ES-I3 (cell line): ENCODE data around the gene HOMER2.
"Not testable (repeated sequence)": the region's sequence is repeated elsewhere in the genome, so short reads cannot be mapped to it uniquely, and the experiment has no call there.

Experiments used
- H3K36me3 ChIP-seq: 2 replicates; pipeline ENCODE4 v1.6.1; 2013; ENCODE audit warnings: mild to moderate bottlenecking, low read length, control low read depth, moderate library complexity; ENCODE audit not compliant: insufficient read depth
- H3K4me1 ChIP-seq: 2 replicates; pipeline ENCODE4 v1.6.1; 2013; ENCODE audit warnings: mild to moderate bottlenecking, control low read depth, low read length; ENCODE audit not compliant: insufficient read depth
- H3K9ac ChIP-seq: 2 replicates; pipeline ENCODE4 v1.6.1; 2013; ENCODE audit warnings: low read depth, mild to moderate bottlenecking, low read length, moderate library complexity
- H3K9me3 ChIP-seq: 2 replicates; pipeline ENCODE4 v1.6.1; 2013; ENCODE audit warnings: mild to moderate bottlenecking, low read length, moderate library complexity; ENCODE audit not compliant: control insufficient read depth, insufficient read depth

Gene HOMER2

DNA sequence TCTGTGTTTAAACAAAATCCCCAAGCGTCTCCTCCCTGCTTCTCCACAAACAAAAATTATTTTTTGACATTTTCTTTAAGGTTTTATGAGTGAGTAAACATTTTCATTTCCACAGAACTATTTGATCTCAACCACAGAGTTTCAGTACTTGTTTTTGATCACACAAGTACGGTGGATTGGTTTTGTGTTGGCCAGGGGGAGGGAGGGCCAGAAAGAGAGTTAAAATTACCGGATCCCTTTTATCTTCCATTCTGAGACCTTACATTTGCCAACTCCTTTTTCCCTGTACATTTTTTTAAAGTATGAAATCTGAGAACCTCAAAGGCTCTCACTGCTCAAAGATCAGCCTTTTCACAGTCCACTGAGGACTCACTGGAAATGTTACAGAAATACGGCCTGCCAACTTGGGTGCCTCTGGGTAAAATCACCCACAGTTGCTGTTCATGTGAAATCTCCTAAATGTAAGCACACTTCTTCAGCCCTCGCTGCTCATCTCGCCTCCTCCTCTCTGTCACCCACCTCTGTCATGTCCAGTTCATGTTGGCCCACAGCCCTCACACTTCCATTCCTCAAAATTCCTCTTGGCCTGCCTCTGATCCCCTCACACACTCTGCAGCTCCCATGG is 1.7 kb downstream of the HOMER2 start:
- no peaks in the 10 kb centered on the region for H3K36me3 ChIP-seq
- H3K9me3 ChIP-seq, result no peaks in the 10 kb centered on the region
- H3K9ac ChIP-seq, result no peak overlapping the region
- H3K4me1 ChIP-seq, result no peaks in the 10 kb centered on the region

DNA sequence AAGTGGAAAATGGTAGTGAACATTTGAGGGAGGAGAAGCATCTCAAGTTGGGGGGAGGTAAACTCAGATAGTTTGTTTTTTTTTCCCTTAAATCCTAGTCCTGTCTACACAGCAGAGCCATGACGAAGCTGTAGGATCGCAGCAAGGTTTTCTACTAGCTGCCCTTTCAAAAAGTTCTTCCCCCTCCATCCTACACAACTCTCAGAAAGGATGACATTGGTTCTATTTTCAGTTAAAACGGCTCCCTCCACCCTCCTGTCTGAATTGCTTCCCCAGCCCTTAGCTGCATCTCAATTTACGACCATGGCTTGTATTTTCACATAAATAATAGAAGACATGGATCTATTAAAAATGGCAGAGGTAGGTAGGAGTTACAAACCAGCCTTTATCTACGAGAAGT is 2.2 kb downstream of the HOMER2 start:
- no peak overlapping the region for H3K9ac ChIP-seq
- H3K9me3 ChIP-seq, result no peaks in the 10 kb centered on the region
- H3K36me3 ChIP-seq, result no peaks in the 10 kb centered on the region
- H3K4me1 ChIP-seq, result no peaks in the 10 kb centered on the region

DNA sequence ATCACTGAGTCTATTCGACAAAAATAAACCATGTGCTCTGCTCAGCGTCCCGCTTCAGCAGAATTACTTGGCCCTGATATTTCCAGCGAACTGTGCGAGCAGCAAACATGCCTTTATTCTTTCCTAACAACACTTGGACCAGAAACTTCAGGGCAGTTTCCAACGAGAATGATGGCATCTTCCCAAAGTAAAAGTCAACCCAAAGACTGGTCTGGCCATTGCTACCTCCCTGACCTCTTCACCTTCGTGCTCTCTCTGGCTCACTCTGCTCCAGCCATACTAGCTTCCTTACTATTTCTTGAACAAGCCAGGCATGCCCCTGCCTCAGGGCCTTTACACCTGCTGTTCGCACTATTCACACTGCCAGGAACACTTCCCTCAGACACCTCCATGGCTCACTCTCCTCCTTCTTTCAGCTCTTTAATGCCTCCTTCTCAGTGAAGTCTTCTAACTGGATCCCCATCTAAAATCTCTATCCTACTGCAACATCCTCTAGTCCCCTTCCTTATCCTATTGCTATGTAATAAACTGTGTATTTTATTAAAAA is 6.3 kb downstream of the HOMER2 start:
- peaks cover 12% of the 10 kb centered on the region for H3K4me1 ChIP-seq
- H3K9me3 ChIP-seq, result no peaks in the 10 kb centered on the region
- no peaks in the 10 kb centered on the region for H3K36me3 ChIP-seq
- H3K9ac ChIP-seq, result no peak overlapping the region

DNA sequence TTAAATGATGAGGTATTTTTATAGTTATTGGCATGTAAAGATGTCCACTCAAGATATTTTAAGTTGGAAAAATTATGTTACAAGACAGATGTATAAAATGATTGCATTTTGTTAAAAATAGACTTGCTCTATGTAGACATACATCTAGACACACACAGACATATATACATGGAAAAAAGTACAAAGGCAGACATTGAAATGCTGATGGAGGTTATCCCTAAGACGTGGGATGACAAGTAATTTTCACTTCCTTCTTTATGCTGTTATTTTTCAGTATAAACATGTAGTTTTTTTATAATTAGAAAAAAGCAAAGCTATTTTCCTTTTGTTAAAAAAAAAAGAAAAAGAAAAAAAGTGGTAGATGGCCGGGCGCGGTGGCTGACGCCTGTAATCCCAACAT is 7.2 kb downstream of the HOMER2 start:
- Histone ChIP-seq H3K36me3 (no peaks in the 10 kb centered on the region), H3K9me3 (no peaks in the 10 kb centered on the region), H3K4me1 (peaks cover 12% of the 10 kb centered on the region), H3K9ac (no peak overlapping the region)

DNA sequence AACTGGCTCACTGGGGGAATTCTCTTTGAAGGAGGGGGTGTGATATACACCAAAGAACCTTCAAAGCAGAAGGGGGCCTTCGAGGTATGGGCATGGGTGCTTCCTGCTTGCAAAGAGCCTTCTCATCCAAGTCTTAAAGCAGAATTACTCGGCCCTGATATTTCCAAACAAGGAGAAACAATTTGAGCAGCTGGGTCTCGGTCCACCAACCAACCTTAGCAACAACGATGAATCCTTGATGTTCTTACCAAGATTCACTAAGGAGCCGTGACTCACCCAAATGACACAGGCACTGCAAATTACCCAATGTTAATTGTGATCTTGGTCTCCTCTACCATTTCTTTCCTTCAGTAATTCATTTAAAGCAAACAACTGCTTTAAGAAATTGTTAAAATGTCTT is 7.7 kb downstream of the HOMER2 start:
- Histone ChIP-seq H3K9ac (no peak overlapping the region), H3K36me3 (no peaks in the 10 kb centered on the region), H3K9me3 (no peaks in the 10 kb centered on the region), H3K4me1 (peaks cover 12% of the 10 kb centered on the region)

DNA sequence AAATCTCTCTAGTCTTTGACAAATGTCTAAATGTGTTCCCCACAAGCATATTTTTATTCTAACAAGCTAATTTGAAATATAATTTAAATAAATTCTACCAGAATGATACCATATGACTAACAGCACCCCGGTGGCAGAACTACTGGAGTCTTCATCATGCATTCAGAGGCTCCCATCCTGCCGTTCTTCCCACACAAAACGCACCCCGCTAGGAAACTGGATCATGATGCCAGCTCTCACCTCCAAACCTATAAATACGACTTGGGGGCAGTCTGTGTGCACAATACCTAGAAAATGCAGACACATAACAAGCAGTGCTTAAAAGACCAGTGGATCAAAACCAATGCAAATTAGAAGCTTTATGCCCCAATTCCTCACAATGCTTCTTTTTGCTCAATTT is 8.5 kb downstream of the HOMER2 start:
- Histone ChIP-seq H3K36me3 (no peaks in the 10 kb centered on the region), H3K9me3 (no peaks in the 10 kb centered on the region), H3K4me1 (peaks cover 12% of the 10 kb centered on the region), H3K9ac (no peak overlapping the region)

DNA sequence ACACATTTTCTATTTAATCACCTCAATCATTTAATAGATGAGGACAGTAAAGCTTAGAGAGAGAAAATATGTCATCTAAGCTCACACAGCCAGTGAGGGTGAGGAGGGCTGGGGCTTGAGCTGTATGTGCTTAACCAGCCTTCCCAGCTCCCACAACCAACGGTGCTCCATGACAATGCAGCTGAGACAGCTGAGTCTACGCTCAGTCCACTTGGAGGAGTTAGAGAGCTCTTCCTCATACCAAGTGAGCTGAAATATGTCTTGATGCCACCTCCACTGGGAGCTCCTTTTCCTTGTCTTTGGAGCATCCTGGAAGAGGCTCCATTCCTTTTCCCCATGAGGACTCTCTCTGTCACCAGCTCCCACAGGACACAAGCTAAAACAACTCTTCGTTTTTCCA is 9.3 kb downstream of the HOMER2 start:
- Histone ChIP-seq H3K9ac (no peak overlapping the region), H3K4me1 (peaks cover 12% of the 10 kb centered on the region), H3K9me3 (no peaks in the 10 kb centered on the region), H3K36me3 (no peaks in the 10 kb centered on the region)

DNA sequence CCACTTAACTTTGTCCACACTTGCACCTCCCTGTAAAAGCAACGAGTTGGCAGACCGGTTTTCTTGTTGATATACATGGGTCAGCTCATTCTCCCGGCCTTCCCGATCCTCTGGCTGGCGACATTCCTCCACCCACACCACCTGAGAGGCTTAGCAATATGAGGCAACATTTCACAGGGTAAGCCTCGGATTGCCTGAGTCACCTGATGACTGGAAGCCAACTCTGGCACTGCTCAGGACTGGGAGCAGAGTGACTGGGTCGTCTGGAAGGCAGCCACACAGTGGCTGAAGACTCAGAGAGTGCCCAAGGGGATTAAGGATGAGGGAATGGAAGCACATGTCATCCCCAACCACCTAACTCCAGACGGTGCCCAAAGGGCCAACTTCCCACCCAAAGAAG is 9.8 kb downstream of the HOMER2 start:
- H3K36me3 ChIP-seq, result no peaks in the 10 kb centered on the region
- no peak overlapping the region for H3K9ac ChIP-seq
- H3K4me1 ChIP-seq, result peaks cover 12% of the 10 kb centered on the region
- no peaks in the 10 kb centered on the region for H3K9me3 ChIP-seq

DNA sequence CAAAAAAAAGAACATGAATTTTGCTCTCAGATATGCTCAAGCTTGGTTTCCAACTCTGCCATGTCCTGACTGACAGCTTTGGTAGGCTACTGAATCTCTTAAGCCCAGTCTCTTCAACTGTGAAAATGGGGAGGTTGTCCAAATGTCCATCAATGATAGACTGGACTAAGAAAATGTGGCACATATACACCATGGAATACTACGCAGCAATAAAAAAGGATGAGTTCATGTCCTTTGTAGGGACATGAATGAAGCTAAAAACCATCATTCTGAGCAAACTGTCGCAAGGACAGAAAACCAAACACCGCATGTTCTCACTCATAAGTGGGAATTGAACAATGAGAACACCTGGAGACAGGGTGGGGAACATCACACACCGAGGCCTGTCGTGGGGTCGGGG is 12.8 kb downstream of the HOMER2 start:
- peaks cover 12% of the 10 kb centered on the region for H3K4me1 ChIP-seq
- H3K9ac ChIP-seq, H3K36me3 ChIP-seq, H3K9me3 ChIP-seq: not testable (repeated sequence)

DNA sequence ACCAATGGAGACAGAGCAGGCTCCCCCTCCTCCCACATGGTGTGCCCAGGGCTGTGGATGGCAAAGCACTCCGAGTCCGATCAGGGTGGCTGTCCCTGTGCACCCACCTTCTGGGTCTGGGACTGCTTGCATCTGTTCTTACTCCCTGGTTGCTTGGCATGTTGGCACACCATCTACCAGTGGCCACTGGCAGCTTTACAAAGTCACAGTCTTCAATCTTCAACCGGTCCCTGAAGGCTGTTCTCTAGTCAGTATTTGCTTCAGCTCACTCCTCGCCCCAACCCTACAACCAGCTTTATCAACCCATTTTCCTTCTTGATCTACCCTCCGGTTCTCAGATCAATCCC is 14.8 kb downstream of the HOMER2 start:
- Histone ChIP-seq H3K9me3 (no peaks in the 10 kb centered on the region), H3K36me3 (no peaks in the 10 kb centered on the region), H3K9ac (no peak overlapping the region), H3K4me1 (no peaks in the 10 kb centered on the region)

DNA sequence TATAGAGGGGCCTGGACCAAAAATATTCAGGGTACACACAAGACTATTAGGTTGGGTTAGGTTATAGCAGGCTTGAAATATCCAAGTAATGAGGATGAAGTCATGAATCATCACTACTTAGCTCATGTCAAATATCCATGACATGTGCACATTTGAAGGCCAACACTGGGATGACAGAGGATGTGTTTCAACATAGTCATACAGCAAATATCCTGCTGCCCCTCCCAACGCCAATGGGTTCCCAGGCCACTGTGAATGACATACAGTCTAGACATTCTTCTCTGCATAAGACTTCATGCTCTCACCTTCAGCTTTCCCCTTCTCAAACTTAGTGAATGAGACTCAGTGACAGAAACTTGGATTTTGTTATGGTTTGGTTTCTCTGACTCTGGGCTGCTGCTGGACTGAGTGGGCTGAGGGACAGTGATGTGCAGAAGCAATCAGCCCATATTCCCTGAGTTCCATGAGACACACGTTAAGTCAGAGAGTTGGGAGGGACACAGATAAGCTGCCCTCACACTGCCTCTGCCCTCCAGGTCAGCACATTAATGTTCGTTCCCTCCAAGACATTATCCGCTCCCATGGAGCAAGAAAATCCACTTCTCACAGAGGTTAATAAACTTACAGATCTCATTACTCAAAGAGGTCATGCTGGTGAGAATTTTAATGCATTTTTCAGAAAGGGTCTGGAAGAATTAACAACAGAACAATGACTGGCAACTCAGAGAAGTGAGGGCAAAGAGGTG is 15.4 kb downstream of the HOMER2 start:
- Histone ChIP-seq H3K9ac (no peak overlapping the region), H3K4me1 (no peaks in the 10 kb centered on the region), H3K9me3 (no peaks in the 10 kb centered on the region), H3K36me3 (no peaks in the 10 kb centered on the region)

DNA sequence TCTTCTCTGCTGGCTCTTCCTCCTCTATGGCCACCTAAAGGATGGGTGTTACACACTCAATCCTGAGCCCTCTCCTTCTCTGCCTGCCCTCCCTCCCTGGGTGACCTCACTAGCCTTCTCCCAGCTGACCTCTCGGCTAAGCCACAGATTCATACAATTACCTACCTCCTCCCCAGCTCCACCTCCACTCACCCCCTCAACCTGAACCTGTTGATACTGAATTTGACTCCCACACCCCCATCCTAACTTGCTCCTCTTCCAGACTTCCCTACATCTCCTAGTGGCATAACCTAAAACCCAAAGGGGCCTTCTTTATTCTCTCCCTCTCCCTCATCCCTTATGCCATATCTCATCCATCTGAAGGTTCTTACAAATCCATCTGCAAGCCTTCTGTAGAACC is 17.1 kb downstream of the HOMER2 start:
- Histone ChIP-seq H3K4me1 (no peaks in the 10 kb centered on the region), H3K9ac (no peak overlapping the region), H3K9me3 (no peaks in the 10 kb centered on the region), H3K36me3 (no peaks in the 10 kb centered on the region)

DNA sequence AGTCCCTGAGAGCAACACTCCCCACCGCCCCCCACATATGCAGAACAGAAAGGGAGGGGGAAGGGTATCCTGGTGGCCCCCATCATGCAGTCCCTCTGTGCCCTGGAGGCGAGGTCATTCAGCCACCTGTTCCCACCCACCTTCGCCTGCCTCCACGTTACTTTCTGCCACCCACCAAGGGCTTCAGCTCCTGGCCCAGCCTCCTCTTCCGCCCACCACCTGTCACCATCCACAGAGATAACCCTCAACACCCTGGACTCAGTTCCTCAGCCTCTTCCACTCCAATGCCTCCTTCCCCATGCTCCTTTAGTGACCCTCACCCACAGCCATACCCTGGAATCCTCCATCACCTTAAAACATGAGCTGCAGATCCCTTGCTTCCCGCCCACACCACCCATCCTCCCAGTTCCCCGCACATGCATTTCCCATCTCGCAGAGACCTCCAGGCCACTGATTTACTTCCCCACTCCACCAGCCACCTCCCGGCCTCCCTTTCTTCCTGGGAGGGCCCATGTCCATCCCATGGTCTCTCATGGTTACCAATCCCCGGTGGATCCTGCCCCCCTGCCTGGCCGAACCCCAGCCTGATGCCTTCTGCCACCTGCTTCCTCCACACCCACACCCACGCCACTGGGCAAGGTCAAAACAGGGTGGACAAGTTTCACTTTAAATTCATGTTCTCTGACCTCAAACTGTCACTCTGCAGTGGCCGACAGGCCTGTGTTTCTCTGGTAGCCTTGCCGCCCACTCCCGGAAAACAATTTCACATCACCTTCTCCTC is 18.2 kb downstream of the HOMER2 start:
- Histone ChIP-seq H3K4me1 (no peaks in the 10 kb centered on the region), H3K36me3 (no peaks in the 10 kb centered on the region), H3K9ac (no peak overlapping the region), H3K9me3 (no peaks in the 10 kb centered on the region)

DNA sequence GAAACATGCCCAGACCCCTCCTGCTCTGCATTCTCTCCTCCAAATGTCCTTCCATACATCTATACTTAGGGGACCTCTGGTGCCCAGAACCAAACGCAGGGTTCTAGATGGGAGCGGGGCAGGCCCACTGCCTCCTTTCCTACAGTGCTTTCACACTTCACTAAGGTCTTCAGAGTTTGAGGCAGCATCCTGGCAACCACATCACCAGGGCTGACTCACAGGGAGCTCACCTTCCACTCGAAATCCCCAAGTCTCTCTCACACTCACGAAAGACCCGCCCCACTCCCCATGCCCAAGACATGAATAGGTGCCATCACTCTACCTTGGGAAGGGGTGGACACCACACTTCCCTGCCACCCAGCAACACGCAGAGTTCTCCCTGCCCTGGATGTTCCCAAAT is 18.9 kb downstream of the HOMER2 start:
- Histone ChIP-seq H3K9me3 (no peaks in the 10 kb centered on the region), H3K36me3 (no peaks in the 10 kb centered on the region), H3K4me1 (no peaks in the 10 kb centered on the region), H3K9ac (no peak overlapping the region)

DNA sequence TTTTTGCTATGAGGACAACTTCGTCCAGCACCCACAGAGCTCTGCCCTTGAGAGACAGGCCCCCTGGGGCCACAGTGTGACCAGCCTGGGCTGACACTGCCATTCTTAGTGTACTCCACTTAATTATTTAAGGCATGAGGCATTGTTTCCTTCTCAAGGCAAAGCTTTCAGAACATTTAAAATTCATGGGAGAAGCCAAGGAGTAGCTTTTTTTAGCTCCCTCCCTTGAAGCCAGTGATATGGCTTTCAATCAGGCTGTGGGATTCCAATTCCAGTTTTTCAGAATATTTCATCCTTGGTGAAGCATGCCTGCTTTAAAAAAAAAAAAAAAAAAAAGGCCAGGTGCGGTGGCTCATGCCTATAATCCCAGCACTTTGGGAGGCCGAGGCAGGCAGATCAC is 21.3 kb downstream of the HOMER2 start:
- Histone ChIP-seq H3K9ac (no peak overlapping the region), H3K36me3 (no peaks in the 10 kb centered on the region), H3K4me1 (no peaks in the 10 kb centered on the region), H3K9me3 (no peaks in the 10 kb centered on the region)
